ENCODE results near the gene DNAH14.

GRCh38 chr1:225407755-225408154 lies 478.3 kb downstream of the DNAH14 start:
- TF ChIP-seq, protein P1, sequence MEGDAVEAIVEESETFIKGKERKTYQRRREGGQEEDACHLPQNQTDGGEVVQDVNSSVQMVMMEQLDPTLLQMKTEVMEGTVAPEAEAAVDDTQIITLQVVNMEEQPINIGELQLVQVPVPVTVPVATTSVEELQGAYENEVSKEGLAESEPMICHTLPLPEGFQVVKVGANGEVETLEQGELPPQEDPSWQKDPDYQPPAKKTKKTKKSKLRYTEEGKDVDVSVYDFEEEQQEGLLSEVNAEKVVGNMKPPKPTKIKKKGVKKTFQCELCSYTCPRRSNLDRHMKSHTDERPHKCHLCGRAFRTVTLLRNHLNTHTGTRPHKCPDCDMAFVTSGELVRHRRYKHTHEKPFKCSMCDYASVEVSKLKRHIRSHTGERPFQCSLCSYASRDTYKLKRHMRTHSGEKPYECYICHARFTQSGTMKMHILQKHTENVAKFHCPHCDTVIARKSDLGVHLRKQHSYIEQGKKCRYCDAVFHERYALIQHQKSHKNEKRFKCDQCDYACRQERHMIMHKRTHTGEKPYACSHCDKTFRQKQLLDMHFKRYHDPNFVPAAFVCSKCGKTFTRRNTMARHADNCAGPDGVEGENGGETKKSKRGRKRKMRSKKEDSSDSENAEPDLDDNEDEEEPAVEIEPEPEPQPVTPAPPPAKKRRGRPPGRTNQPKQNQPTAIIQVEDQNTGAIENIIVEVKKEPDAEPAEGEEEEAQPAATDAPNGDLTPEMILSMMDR (IDR thresholded peaks at IDR 0.05; ENCODE audit: poor library complexity), result no peak
- TF ChIP-seq EZH2 (IDR thresholded peaks at IDR 0.05; ENCODE audit: borderline replicate concordance), result no peak
- no peak for TF ChIP-seq EZH2phosphoT487 (IDR thresholded peaks at IDR 0.05; ENCODE audit: low read depth, severe bottlenecking, unreplicated experiment)
